Naive thymus-derived CD4-positive, alpha-beta T cell (primary cell): ENCODE results near the gene SGPL1. TPM values are rescaled to one million over a fixed set of nuclear protein-coding genes. Genes with fewer than 3 reads are reported as not detected.

Experiments
- ATAC-seq: fragments of 150-1000 bp; cut with Tn5 transposase; 2 replicates; pipeline ENCODE4 v1.10.0; 2021; ENCODE audit warnings: mild to moderate bottlenecking, moderate library complexity
- CTCF ChIA-PET: fragments of 350-600 bp; sonication (Branson Sonifier 250); formaldehyde crosslinking; loops from one replicate; lab custom pipeline; 2021; ENCODE audit warnings: antibody characterized with exemption; lab: Charles Lee
- POLR2A ChIA-PET: fragments of 350-600 bp; sonication (Branson Sonifier 250); formaldehyde crosslinking; loops from one replicate; lab custom pipeline; 2021; ENCODE audit warnings: antibody characterized with exemption, inconsistent platforms; lab: Charles Lee
- DNase-seq, 9 donors: peaks; one replicate each; pipeline versions ENCODE4 v3.0.0 to v3.0.0-alpha.2; 2020 to 2022; ENCODE audit warnings: mixed read lengths in 1 of 9
- H3K27ac ChIP-seq: one replicate; pipeline ENCODE4 v1.7.0; 2013; ENCODE audit warnings: mild to moderate bottlenecking, low read depth, low read length, moderate library complexity
- H3K27me3 ChIP-seq, 2 donors: one replicate each; pipeline ENCODE4 v1.7.0; 2013; ENCODE audit warnings: low read length in 2 of 2, mild to moderate bottlenecking in 2 of 2, moderate library complexity in 2 of 2; ENCODE audit not compliant: control insufficient read depth in 2 of 2, insufficient read depth in 2 of 2
- H3K36me3 ChIP-seq, 3 experiments: 1 replicate in 2 of 3; 2 replicates in 1 of 3; pipeline ENCODE4 v1.7.0; 2013; ENCODE audit warnings: low read length in 3 of 3, mild to moderate bottlenecking in 3 of 3, moderate library complexity in 1 of 3; ENCODE audit not compliant: insufficient read depth in 3 of 3, control insufficient read depth in 2 of 3
- H3K4me1 ChIP-seq, 2 donors: one replicate each; pipeline ENCODE4 v1.7.0; 2013; ENCODE audit warnings: low read length in 2 of 2, mild to moderate bottlenecking in 2 of 2, moderate library complexity in 1 of 2; ENCODE audit not compliant: control insufficient read depth in 2 of 2, insufficient read depth in 2 of 2
- H3K4me3 ChIP-seq: 2 replicates; pipeline ENCODE4 v1.7.0; 2013; ENCODE audit warnings: mild to moderate bottlenecking, low read length
- H3K9me3 ChIP-seq, 3 experiments: 1 replicate in 2 of 3; 2 replicates in 1 of 3; pipeline ENCODE4 v1.7.0; 2013; ENCODE audit warnings: low read length in 3 of 3; ENCODE audit not compliant: control insufficient read depth in 2 of 3
- H3K27ac Mint-ChIP-seq, 9 donors: one replicate each; pipeline ENCODE4 v1.8.0; 2020 to 2022; ENCODE audit warnings: mixed read lengths in 9 of 9, mild to moderate bottlenecking in 8 of 9, moderate library complexity in 5 of 9, inconsistent platforms in 2 of 9
- H3K27me3 Mint-ChIP-seq, 5 donors: one replicate each; pipeline ENCODE4 v1.8.0; 2021 to 2022; ENCODE audit warnings: mixed read lengths in 5 of 5, mild to moderate bottlenecking in 1 of 5
- H3K36me3 Mint-ChIP-seq, 5 donors: one replicate each; pipeline ENCODE4 v1.8.0; 2020 to 2022; ENCODE audit warnings: mixed read lengths in 5 of 5, mild to moderate bottlenecking in 3 of 5, inconsistent platforms in 1 of 5
- H3K4me1 Mint-ChIP-seq, 7 donors: one replicate each; pipeline ENCODE4 v1.8.0; 2020 to 2022; ENCODE audit warnings: mixed read lengths in 7 of 7, mild to moderate bottlenecking in 3 of 7, inconsistent platforms in 1 of 7
- H3K4me3 Mint-ChIP-seq, 10 donors: one replicate each; pipeline ENCODE4 v1.8.0; 2020 to 2022; ENCODE audit warnings: mild to moderate bottlenecking in 10 of 10, mixed read lengths in 10 of 10, moderate library complexity in 6 of 10, inconsistent platforms in 2 of 10
- H3K9me3 Mint-ChIP-seq, 11 donors: one replicate each; pipeline ENCODE4 v1.8.0; 2020 to 2022; ENCODE audit warnings: mixed read lengths in 11 of 11, mild to moderate bottlenecking in 4 of 11, inconsistent platforms in 1 of 11, moderate library complexity in 1 of 11
- intact Hi-C, 2 donors: fragments of 100-400 bp; cut with micrococcal nuclease; formaldehyde crosslinking; loops; one replicate each; pipeline ENCODE4 v1.15.1; 2023
- polyA plus RNA-seq, 2 donors: library from polyadenylated mRNA; unstranded; fragments of 300-500 nt; fragmentation: Illumina TruSeq; gene quantifications; one replicate each; pipeline ENCODE4 v1.2.3, GENCODE V29; 2021
- total RNA-seq, 6 experiments: library from RNA in 5 of 6; stranded (reverse) in 5 of 6; gene quantifications; 1 replicate in 5 of 6; 2 replicates in 1 of 6; pipeline ENCODE4 v1.2.3 and lab custom pipeline; 2021 to 2026

Gene SGPL1
- total and polyA plus RNA-seq, 7 experiments from 2014 or later: 12.2 to 35.5 (median 24.5) TPM

GRCh38 chr10:70909326-70909935, 93.7 kb downstream of the SGPL1 start:
- Mint-ChIP-seq H3K4me1 (no peaks in the 10 kb centered on the region), H3K9me3 (peaks cover 0 to 5% (median 0%) of the 10 kb centered on the region in 11 donors), H3K27ac (no peak overlapping the region), H3K4me3 (no peak overlapping the region), H3K27me3 (peaks cover 0 to 12% (median 0%) of the 10 kb centered on the region in 5 donors), H3K36me3 (peaks cover 0 to 3% (median 0%) of the 10 kb centered on the region in 5 donors)
- Histone ChIP-seq H3K4me3 (no peak overlapping the region), H3K9me3 (no peaks in the 10 kb centered on the region), H3K36me3 (no peaks in the 10 kb centered on the region), H3K27ac (no peak overlapping the region), H3K27me3 (no peaks in the 10 kb centered on the region), H3K4me1 (no peaks in the 10 kb centered on the region)
- intact Hi-C loops: loop anchor here in 1 of 2 donors (10.0 kb wide), 1 partner anchor 375 kb away; no protein-coding TSS in a partner anchor
- ATAC-seq: no peak
- ChIA-PET POLR2A (no interaction called here), CTCF (no interaction called here)
- no peak for DNase-seq

GRCh38 chr10:70910486-70911341, 95.0 kb downstream of the SGPL1 start:
- Histone ChIP-seq H3K27me3 (no peaks in the 10 kb centered on the region), H3K36me3 (no peaks in the 10 kb centered on the region), H3K9me3 (no peaks in the 10 kb centered on the region), H3K4me1 (no peaks in the 10 kb centered on the region), H3K4me3 (no peak overlapping the region), H3K27ac (no peak overlapping the region)
- Mint-ChIP-seq H3K36me3 (peaks cover 0 to 3% (median 0%) of the 10 kb centered on the region in 5 donors), H3K4me3 (no peak overlapping the region), H3K4me1 (no peaks in the 10 kb centered on the region), H3K27me3 (peaks cover 0 to 15% (median 1%) of the 10 kb centered on the region in 5 donors), H3K27ac (no peak overlapping the region), H3K9me3 (peaks cover 0 to 5% (median 0%) of the 10 kb centered on the region in 11 donors)
- ChIA-PET CTCF (no interaction called here), POLR2A (no interaction called here)
- DNase-seq (no peak), ATAC-seq (no peak)
- intact Hi-C loops: no loop called here

GRCh38 chr10:70911386-70911785, 95.6 kb downstream of the SGPL1 start:
- Histone ChIP-seq H3K27ac (no peak overlapping the region), H3K4me1 (no peaks in the 10 kb centered on the region), H3K9me3 (no peaks in the 10 kb centered on the region), H3K27me3 (no peaks in the 10 kb centered on the region), H3K36me3 (no peaks in the 10 kb centered on the region), H3K4me3 (no peak overlapping the region)
- peaks cover 0 to 5% (median 0%) of the 10 kb centered on the region in 11 donors for H3K9me3 Mint-ChIP-seq
- intact Hi-C loops: no loop called here
- no peaks in the 10 kb centered on the region for H3K4me1 Mint-ChIP-seq
- no peak for ATAC-seq
- POLR2A ChIA-PET: no interaction called here
- H3K27me3 Mint-ChIP-seq: peaks cover 0 to 16% (median 5%) of the 10 kb centered on the region in 5 donors
- no peak overlapping the region for H3K27ac Mint-ChIP-seq
- no peak for DNase-seq
- no peak overlapping the region for H3K4me3 Mint-ChIP-seq
- CTCF ChIA-PET: no interaction called here
- peaks cover 0 to 3% (median 0%) of the 10 kb centered on the region in 5 donors for H3K36me3 Mint-ChIP-seq

GRCh38 chr10:70912556-70912955, 96.8 kb downstream of the SGPL1 start:
- peaks cover 0 to 5% (median 0%) of the 10 kb centered on the region in 11 donors for H3K9me3 Mint-ChIP-seq
- no peak overlapping the region for H3K27ac Mint-ChIP-seq
- peaks cover 0 to 18% (median 5%) of the 10 kb centered on the region in 5 donors for H3K27me3 Mint-ChIP-seq
- no peaks in the 10 kb centered on the region for H3K9me3 ChIP-seq
- H3K36me3 ChIP-seq: no peaks in the 10 kb centered on the region
- ATAC-seq (no peak), DNase-seq (no peak)
- no peaks in the 10 kb centered on the region for H3K27me3 ChIP-seq
- H3K4me1 ChIP-seq: no peaks in the 10 kb centered on the region
- peaks cover 0 to 3% (median 0%) of the 10 kb centered on the region in 5 donors for H3K36me3 Mint-ChIP-seq
- CTCF ChIA-PET: no interaction called here
- no peaks in the 10 kb centered on the region for H3K4me1 Mint-ChIP-seq
- no peak overlapping the region for H3K27ac ChIP-seq
- intact Hi-C loops: no loop called here
- POLR2A ChIA-PET: no interaction called here
- no peak overlapping the region for H3K4me3 Mint-ChIP-seq
- no peak overlapping the region for H3K4me3 ChIP-seq

- no peak for ATAC-seq
- Mint-ChIP-seq H3K9me3 (peaks cover 0 to 5% (median 0%) of the 10 kb centered on the region in 11 donors), H3K4me1 (peaks cover 0 to 2% (median 0%) of the 10 kb centered on the region in 7 donors), H3K27ac (peak overlapping the region in 1 of 9 donors; percentile 68), H3K4me3 (no peak overlapping the region), H3K36me3 (peaks cover 0 to 3% (median 0%) of the 10 kb centered on the region in 5 donors), H3K27me3 (peaks cover 0 to 18% (median 5%) of the 10 kb centered on the region in 5 donors)
- DNase-seq: no peak
- ChIA-PET POLR2A (no interaction called here), CTCF (no interaction called here)
- H3K4me1 ChIP-seq: no peaks in the 10 kb centered on the region
- no peak overlapping the region for H3K27ac ChIP-seq
- no peak overlapping the region for H3K4me3 ChIP-seq
- H3K9me3 ChIP-seq: no peaks in the 10 kb centered on the region
- intact Hi-C loops: no loop called here
- no peaks in the 10 kb centered on the region for H3K36me3 ChIP-seq
- no peaks in the 10 kb centered on the region for H3K27me3 ChIP-seq
Measured at GRCh38 chr10:70913191-70913892, 97.6 kb downstream of the SGPL1 start.

GRCh38 chr10:70913893-70914240, 98.1 kb downstream of the SGPL1 start:
- ATAC-seq (no peak), DNase-seq (no peak)
- Histone ChIP-seq H3K27ac (no peak overlapping the region), H3K9me3 (no peaks in the 10 kb centered on the region), H3K27me3 (no peaks in the 10 kb centered on the region), H3K36me3 (no peaks in the 10 kb centered on the region), H3K4me3 (no peak overlapping the region), H3K4me1 (no peaks in the 10 kb centered on the region)
- Mint-ChIP-seq H3K27ac (no peak overlapping the region), H3K4me1 (peaks cover 0 to 2% (median 0%) of the 10 kb centered on the region in 7 donors), H3K4me3 (no peak overlapping the region), H3K27me3 (peaks cover 0 to 18% (median 5%) of the 10 kb centered on the region in 5 donors), H3K9me3 (peaks cover 0 to 5% (median 0%) of the 10 kb centered on the region in 11 donors), H3K36me3 (peaks cover 0 to 3% (median 0%) of the 10 kb centered on the region in 5 donors)
- intact Hi-C loops: no loop called here
- POLR2A ChIA-PET: no interaction called here
- CTCF ChIA-PET: no interaction called here
